ENCODE data around the gene FNDC1. TPM values are rescaled to one million over a fixed set of nuclear protein-coding genes. Genes with fewer than 3 reads are reported as not detected.

The FNDC1 gene
- total and polyA plus RNA-seq, 2 of the 13 experiments (the other 11 are each of a cell fraction or from before 2014, with no cell fraction given): not detected

DNA sequence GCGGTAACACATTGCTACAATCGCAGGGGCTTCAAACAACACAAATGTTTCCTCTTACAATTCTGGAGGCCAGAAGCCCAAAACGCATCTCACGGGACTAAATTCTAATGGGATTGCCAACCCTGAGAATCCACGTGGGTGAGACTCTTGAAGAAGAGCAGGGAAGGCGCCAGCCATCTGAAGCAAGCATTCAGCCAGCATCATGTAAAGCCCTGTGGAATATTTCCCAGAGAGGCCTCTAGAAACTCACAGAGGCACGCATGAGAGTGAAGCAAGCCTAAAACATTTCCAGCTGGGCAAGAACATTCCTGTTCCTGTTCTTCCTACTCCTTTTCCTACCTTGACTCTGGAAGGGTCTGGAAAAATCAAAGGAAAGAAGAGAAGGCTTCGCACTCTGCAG, 19.6 kb upstream of the FNDC1 start (continued):
- TF ChIP-seq ZFP91 (CRISPR knock-in tag; IDR thresholded peaks at IDR 0.05; ENCODE audit: borderline replicate concordance) (no peak), BORCS8-MEF2B (CRISPR knock-in tag; IDR thresholded peaks at IDR 0.05) (no peak), ZNF512 (CRISPR knock-in tag; IDR thresholded peaks at IDR 0.05) (no peak)

DNA sequence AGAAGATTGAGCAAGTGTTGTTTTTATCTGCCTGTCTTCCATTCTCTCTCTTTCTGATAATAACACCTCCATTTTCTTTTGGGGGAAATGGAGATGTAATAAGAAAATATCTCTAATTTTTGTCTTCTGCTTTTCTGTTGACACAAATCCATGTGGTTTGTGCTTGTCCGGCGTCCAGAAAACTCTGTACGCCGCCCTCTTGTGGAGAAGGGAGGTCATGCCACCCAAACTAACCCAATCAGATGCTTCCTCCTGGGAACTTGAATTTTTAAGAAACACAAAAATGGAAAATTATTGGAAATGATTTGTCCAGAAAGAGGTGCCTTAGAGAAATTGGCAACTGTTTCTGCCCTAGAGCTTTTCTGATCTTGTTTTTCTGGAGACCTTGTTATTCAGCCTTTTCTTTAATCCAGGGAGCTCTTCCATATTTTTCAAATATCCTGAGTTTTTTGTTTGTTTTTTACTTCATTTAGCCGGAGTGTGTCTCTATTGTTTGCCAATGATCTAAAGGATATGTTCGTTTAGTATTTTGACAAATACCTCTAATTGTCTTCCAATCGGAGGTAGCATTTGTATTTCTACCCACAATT, 17.8 kb upstream of the FNDC1 start:
- peaks cover 12% of the 10 kb centered on the region for H3K9me3 ChIP-seq (ENCODE audit: low read length)
- no TSS peak for BruUV-seq (replicated peaks)
- DNase-seq (ENCODE audit: low spot score): peak; percentile 34
- no peaks in the 10 kb centered on the region for H3K79me2 ChIP-seq (ENCODE audit: insufficient read depth, low read length)
- H2AFZ ChIP-seq (ENCODE audit: low read length): no peak overlapping the region
- intact Hi-C loops (cut with micrococcal nuclease; ENCODE audit: unreplicated experiment): no loop called here
- TF ChIP-seq CENPX (CRISPR knock-in tag; IDR thresholded peaks at IDR 0.05) (no peak), HMGXB4 (CRISPR knock-in tag; IDR thresholded peaks at IDR 0.05; ENCODE audit: borderline replicate concordance in 1 of 2, low read depth in 1 of 2) (0 out of 4 replicates have a peak, but pooled peaks of 1 of the 2 experiments have one; percentile 17), MLLT10 (CRISPR knock-in tag; IDR thresholded peaks at IDR 0.05) (no peak), TBP (CRISPR knock-in tag; IDR thresholded peaks at IDR 0.05) (no peak)
- TF ChIP-seq, protein P1, sequence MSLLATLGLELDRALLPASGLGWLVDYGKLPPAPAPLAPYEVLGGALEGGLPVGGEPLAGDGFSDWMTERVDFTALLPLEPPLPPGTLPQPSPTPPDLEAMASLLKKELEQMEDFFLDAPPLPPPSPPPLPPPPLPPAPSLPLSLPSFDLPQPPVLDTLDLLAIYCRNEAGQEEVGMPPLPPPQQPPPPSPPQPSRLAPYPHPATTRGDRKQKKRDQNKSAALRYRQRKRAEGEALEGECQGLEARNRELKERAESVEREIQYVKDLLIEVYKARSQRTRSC (CRISPR knock-in tag; IDR thresholded peaks at IDR 0.05; ENCODE audit: low read depth): no peak
- TF ChIP-seq, protein P2, sequence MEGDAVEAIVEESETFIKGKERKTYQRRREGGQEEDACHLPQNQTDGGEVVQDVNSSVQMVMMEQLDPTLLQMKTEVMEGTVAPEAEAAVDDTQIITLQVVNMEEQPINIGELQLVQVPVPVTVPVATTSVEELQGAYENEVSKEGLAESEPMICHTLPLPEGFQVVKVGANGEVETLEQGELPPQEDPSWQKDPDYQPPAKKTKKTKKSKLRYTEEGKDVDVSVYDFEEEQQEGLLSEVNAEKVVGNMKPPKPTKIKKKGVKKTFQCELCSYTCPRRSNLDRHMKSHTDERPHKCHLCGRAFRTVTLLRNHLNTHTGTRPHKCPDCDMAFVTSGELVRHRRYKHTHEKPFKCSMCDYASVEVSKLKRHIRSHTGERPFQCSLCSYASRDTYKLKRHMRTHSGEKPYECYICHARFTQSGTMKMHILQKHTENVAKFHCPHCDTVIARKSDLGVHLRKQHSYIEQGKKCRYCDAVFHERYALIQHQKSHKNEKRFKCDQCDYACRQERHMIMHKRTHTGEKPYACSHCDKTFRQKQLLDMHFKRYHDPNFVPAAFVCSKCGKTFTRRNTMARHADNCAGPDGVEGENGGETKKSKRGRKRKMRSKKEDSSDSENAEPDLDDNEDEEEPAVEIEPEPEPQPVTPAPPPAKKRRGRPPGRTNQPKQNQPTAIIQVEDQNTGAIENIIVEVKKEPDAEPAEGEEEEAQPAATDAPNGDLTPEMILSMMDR (CRISPR knock-in tag; IDR thresholded peaks at IDR 0.05): peak; percentile 57
- TF ChIP-seq, protein P3, sequence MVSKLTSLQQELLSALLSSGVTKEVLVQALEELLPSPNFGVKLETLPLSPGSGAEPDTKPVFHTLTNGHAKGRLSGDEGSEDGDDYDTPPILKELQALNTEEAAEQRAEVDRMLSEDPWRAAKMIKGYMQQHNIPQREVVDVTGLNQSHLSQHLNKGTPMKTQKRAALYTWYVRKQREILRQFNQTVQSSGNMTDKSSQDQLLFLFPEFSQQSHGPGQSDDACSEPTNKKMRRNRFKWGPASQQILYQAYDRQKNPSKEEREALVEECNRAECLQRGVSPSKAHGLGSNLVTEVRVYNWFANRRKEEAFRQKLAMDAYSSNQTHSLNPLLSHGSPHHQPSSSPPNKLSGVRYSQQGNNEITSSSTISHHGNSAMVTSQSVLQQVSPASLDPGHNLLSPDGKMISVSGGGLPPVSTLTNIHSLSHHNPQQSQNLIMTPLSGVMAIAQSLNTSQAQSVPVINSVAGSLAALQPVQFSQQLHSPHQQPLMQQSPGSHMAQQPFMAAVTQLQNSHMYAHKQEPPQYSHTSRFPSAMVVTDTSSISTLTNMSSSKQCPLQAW (CRISPR knock-in tag; IDR thresholded peaks at IDR 0.05): no peak
- ChIA-PET CTCF (ENCODE audit: low intra/inter-chr PET ratio, low total read pairs) (interaction anchor here (0.8 kb wide), 1 partner anchor 109 kb away, joined by 3 read pairs; no protein-coding TSS in a partner anchor), POLR2A (no interaction called here)
- H3K4me1 ChIP-seq (ENCODE audit: insufficient read depth, low read length): no peaks in the 10 kb centered on the region
- H3K27ac ChIP-seq (ENCODE audit: extremely low read length, insufficient read depth, low read length): no peak overlapping the region
- FAIRE-seq: peak; percentile 83
- no peaks in the 10 kb centered on the region for H4K20me1 ChIP-seq (ENCODE audit: insufficient read depth, low read length)
- H3K9ac ChIP-seq (ENCODE audit: insufficient read depth, low read depth, low read length): no peak overlapping the region
- no peaks in the 10 kb centered on the region for H3K36me3 ChIP-seq (replicated peaks in 1 of 2; ENCODE audit: control insufficient read depth in 1 of 2, insufficient read depth in 2 of 2, low read length in 2 of 2)
- peak; percentile 53; the same call in 1 of the 3 replicates for ATAC-seq
- H3K4me2 ChIP-seq (ENCODE audit: low read depth, low read length): no peak overlapping the region
- H3K27me3 ChIP-seq (ENCODE audit: control insufficient read depth in 1 of 2, insufficient read depth in 2 of 2, low read length in 2 of 2): peaks cover 0 to 42% of the 10 kb centered on the region in 2 experiments; a peak in 2 of 5 replicates
- in situ Hi-C loops (cut with HindIII; ENCODE audit: extremely low pct_ligation_motif_present, low pct_unique_long_range_greater_than_20kb): no loop called here
- WGBS (ENCODE audit: low lambda C conversion rate): 15% methylated on average over 7 of the region's 7 CpGs
- no peak overlapping the region for H3K4me3 ChIP-seq (replicated peaks in 1 of 3; ENCODE audit: insufficient read depth in 1 of 3, low read depth in 2 of 3, low read length in 3 of 3)
